ENCODE results near the gene CD83.
A peak's percentile ranks its signal among the peaks of the same experiment; 100 is the strongest.

Gene CD83

GRCh38 chr6:14117158-14118090, at the start of gene CD83:
CD83 (plus strand) TSS chr6:14117772; CDS start chr6:14117812, 40 bp downstream.
- TF ChIP-seq, protein P1, sequence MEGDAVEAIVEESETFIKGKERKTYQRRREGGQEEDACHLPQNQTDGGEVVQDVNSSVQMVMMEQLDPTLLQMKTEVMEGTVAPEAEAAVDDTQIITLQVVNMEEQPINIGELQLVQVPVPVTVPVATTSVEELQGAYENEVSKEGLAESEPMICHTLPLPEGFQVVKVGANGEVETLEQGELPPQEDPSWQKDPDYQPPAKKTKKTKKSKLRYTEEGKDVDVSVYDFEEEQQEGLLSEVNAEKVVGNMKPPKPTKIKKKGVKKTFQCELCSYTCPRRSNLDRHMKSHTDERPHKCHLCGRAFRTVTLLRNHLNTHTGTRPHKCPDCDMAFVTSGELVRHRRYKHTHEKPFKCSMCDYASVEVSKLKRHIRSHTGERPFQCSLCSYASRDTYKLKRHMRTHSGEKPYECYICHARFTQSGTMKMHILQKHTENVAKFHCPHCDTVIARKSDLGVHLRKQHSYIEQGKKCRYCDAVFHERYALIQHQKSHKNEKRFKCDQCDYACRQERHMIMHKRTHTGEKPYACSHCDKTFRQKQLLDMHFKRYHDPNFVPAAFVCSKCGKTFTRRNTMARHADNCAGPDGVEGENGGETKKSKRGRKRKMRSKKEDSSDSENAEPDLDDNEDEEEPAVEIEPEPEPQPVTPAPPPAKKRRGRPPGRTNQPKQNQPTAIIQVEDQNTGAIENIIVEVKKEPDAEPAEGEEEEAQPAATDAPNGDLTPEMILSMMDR (IDR thresholded peaks at IDR 0.05) = peak; percentile 25; the same call in 1 of the 2 replicates

DNA sequence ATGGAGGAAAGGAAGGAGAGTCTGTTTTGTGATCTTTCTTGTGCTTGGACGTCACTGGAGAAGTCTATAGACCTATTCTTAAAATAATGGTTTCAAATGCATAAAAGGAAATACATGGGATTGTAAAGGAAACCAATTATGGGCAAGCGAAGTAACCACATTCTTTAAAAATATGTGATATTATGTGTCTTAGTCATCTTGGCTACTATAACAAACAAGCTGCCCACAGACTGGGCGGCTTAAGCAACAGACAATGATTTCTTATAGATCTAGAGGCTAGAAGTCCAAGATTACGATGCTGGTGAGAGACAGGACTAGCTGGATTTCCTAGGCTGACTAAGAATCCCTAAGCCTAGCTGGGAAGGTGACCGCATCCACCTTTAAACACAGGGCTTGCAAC, 49.4 kb upstream of the CD83 start:
- TF ChIP-seq, protein P1 (IDR thresholded peaks at IDR 0.05) = no peak

DNA sequence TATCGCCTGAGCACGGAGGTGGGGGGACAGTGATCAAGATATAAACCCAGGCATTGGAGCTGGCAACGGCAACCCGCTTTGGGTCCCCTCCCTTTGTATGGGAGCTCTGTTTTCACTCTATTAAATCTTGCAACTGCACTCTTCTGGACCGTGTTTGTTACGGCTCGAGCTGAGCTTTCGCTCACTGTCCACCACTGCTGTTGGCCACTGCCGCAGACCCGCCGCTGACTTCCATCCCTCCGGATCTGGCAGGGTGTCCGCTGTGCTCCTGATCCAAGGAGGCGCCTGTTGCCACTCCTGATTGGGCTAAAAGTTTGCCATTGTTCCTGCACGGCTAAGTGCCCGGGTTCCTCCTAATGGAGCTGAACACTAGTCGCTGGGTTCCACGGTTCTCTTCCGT, 48.9 kb upstream of the CD83 start:
- TF ChIP-seq, protein P1 (IDR thresholded peaks at IDR 0.05) = no peak

DNA sequence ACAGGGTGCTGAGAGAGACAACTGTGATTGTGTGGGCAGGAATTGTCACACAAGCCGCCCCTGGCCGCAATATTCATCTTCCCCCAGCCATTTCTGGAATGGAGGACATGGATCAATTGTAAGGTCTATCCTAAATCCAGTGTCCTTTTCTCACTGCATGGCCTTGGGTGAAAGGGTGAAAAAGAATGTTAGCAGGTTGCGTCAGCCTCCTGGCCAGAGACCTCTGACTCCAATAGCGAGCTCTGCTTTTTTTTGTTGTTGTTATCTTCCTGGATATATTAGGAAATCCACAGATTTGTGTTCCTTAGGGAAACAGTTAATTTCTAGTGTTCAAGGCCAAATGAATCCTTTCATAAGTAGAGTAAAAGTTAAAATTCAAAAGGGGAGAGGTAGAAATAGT, 47.1 kb upstream of the CD83 start:
- TF ChIP-seq, protein P1 (IDR thresholded peaks at IDR 0.05) = no peak

DNA sequence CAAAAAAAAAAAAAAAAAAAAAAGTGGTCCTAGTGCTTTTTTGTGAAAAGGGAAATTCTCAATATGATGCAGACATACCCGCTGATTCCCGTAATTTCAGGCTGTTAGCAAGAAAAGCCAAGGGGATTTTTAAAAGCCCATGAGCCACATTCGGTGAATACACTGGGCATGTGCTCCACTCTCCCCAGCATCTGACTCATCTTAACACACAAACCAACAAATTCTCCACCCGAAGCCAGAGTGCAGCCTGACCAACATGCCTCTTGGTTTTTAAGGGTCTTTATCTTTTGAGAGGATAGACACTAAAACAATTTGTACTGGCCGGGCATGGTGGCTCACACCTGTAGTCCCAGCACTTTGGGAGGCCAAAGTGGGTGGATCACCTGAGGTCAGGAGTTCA, 45.5 kb upstream of the CD83 start:
- TF ChIP-seq, protein P1 (IDR thresholded peaks at IDR 0.05) = no peak

DNA sequence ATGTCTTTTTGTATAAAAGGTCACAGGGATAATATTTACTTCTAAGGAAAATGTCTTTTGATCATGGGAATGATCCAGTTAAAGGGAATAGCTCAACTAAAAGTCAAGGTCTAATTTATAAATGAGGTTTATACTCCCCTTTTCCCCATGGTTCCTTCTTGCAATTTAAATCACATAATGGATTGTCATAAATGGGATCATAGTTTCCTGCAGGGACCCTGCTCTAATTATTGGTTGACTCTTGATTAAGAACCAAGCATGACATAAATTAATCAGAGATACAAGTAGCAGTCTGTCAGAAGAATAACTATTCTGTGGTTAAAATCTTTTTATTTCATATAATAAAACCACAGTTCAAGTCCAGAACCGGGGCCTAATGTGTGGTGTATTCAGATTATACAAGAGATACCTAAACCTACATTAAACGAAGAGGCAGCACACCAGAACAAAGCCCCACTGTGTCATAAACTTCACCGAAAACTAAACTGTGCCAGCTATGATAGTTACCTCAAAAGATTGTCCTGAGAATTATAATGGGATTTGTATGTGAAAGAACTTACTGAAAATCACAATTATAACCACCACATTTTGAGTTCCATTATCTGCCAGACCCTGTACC, 43.0 kb upstream of the CD83 start:
- TF ChIP-seq, protein P1 (IDR thresholded peaks at IDR 0.05) = no peak

DNA sequence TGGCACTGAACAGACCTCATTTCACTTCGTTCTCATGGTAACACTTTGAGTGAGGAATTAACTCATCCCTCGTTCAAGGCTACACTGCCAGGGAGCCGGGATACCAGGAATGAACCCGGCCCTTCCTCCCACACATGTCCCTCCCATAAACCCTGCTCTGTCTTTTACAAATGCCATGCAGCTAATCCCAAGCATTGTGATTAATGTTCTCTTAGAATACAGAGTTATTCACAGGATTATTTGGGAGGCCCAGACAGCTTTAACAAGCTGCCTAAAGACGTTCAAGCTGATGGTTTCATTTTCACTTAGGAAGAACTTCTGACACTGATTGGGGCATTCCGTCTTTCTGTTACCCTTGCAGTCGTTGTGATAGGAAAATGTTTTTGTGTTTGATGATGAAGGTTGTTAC, 42.5 kb upstream of the CD83 start:
- TF ChIP-seq, protein P1 (IDR thresholded peaks at IDR 0.05) = no peak

Measured in LNCAP (cell line).